BJ (cell line): ENCODE results near the gene VPS26A. TPM values are rescaled to one million over a fixed set of nuclear protein-coding genes. Genes with fewer than 3 reads are reported as not detected.
A peak's percentile ranks its signal among the peaks of the same experiment; 100 is the strongest.

Source experiments
- CTCF ChIA-PET: fragments of 350-600 bp; formaldehyde crosslinking; extraction: SDS; loops from one replicate; lab custom pipeline; 2021; ENCODE audit warnings: antibody characterized with exemption, inconsistent platforms; lab: Yijun Ruan, JAX
- POLR2A ChIA-PET: fragments of 300-600 bp; sonication (Branson Sonifier 250); formaldehyde crosslinking; extraction: SDS; loops from one replicate; lab custom pipeline; 2021; ENCODE audit warnings: antibody characterized with exemption; lab: Charles Lee
- DNase-seq: peaks from one replicate; pipeline ENCODE4 v3.0.0-alpha.2; 2011; ENCODE audit warnings: low read depth
- H3K27me3 ChIP-seq: 2 replicates; pipeline ENCODE4 v1.6.0; 2011; ENCODE audit warnings: low read length; ENCODE audit not compliant: control insufficient read depth, insufficient read depth
- H3K36me3 ChIP-seq: 2 replicates; pipeline ENCODE4 v1.5.1; 2011; ENCODE audit warnings: low read length; ENCODE audit not compliant: control insufficient read depth, insufficient read depth
- H3K4me3 ChIP-seq: 2 replicates; pipeline ENCODE4 v1.5.1; 2011; ENCODE audit warnings: low read depth, mild to moderate bottlenecking, control low read depth, low read length
- CTCF ChIP-seq: IDR thresholded peaks from 2 replicates; pipeline ENCODE4 v1.5.1; 2011; ENCODE audit warnings: low read depth, mild to moderate bottlenecking, control low read depth, inconsistent platforms, low read length, moderate library complexity; ENCODE audit not compliant: insufficient read depth
- polyA plus RNA-seq: library from polyadenylated mRNA; depleted of rRNA; stranded (reverse); fragments of >200 nt; gene quantifications from 2 replicates; pipeline ENCODE4 v1.2.3, GENCODE V29; 2011

VPS26A gene
- polyA plus RNA-seq, 1 experiment = 7.5 TPM

- Histone ChIP-seq H3K36me3 (no peaks in the 10 kb centered on the region), H3K27me3 (no peaks in the 10 kb centered on the region), H3K4me3 (no peak overlapping the region)
- POLR2A ChIA-PET = no interaction called here
- peak; percentile 11; the same call in 1 of the 2 replicates for TF ChIP-seq CTCF
- no peak for DNase-seq
- CTCF ChIA-PET = interaction anchor here (0.5 to 5.8 kb wide), 27 partner anchors 9 to 324 kb away, joined by 3 to 65 read pairs (median 4); partner anchors contain the start of genes DDX21, HKDC1 and KIFBP
Observed at GRCh38 chr10:69093933-69094332, 30.0 kb upstream of the VPS26A start.

- POLR2A ChIA-PET = no interaction called here
- Histone ChIP-seq H3K36me3 (no peaks in the 10 kb centered on the region), H3K27me3 (no peaks in the 10 kb centered on the region), H3K4me3 (no peak overlapping the region)
- CTCF ChIA-PET = interaction anchor here (0.8 to 5.8 kb wide), 4 partner anchors 10 to 104 kb away, joined by 3 to 65 read pairs (median 4); no protein-coding TSS in a partner anchor
- DNase-seq = no peak
- no peak for TF ChIP-seq CTCF
Observed at GRCh38 chr10:69096045-69096444, 27.9 kb upstream of the VPS26A start.

GRCh38 chr10:69097729-69098128, 26.2 kb upstream of the VPS26A start:
- no peaks in the 10 kb centered on the region for H3K36me3 ChIP-seq
- POLR2A ChIA-PET = no interaction called here

GRCh38 chr10:69100136-69100872, 23.7 kb upstream of the VPS26A start:
- Histone ChIP-seq H3K36me3 (no peaks in the 10 kb centered on the region), H3K4me3 (no peak overlapping the region), H3K27me3 (no peaks in the 10 kb centered on the region)
- CTCF ChIA-PET = interaction anchor here (0.9 to 1.1 kb wide), 2 partner anchors 13 to 95 kb away, joined by 3 read pairs; no protein-coding TSS in a partner anchor
- no peak for DNase-seq
- POLR2A ChIA-PET = no interaction called here
- TF ChIP-seq CTCF = no peak

More at GRCh38 chr10:69097729-69098128, 26.2 kb upstream of the VPS26A start:
- no peaks in the 10 kb centered on the region for H3K27me3 ChIP-seq
- no peak for TF ChIP-seq CTCF
- CTCF ChIA-PET = interaction anchor here (1.2 kb wide), 1 partner anchor 327 kb away, joined by 4 read pairs; no protein-coding TSS in a partner anchor
- DNase-seq = no peak
- no peak overlapping the region for H3K4me3 ChIP-seq

- ChIA-PET CTCF (interaction anchor here (1.1 to 1.9 kb wide), 4 partner anchors 9 to 291 kb away, joined by 3 to 7 read pairs (median 4); no protein-coding TSS in a partner anchor), POLR2A (no interaction called here)
- Histone ChIP-seq H3K4me3 (no peak overlapping the region), H3K36me3 (no peaks in the 10 kb centered on the region), H3K27me3 (no peaks in the 10 kb centered on the region)
- no peak for DNase-seq
- no peak for TF ChIP-seq CTCF
Observed at GRCh38 chr10:69101451-69102095, 22.4 kb upstream of the VPS26A start.
